Keratinocyte (primary cell): ENCODE results near the gene AQP7.

Source experiments
- EZH2 ChIP-seq: IDR thresholded peaks from one replicate; pipeline ENCODE4 v1.6.1; 2012; ENCODE audit warnings: inconsistent platforms, mild to moderate bottlenecking, low read length, moderate library complexity
- TF ChIP-seq, protein P1 (sequence below), 3 experiments: IDR thresholded peaks in 1 of 3; conservative IDR thresholded peaks in 1 of 3; optimal IDR thresholded peaks in 1 of 3; 2 replicates in 2 of 3; 3 replicates in 1 of 3; pipeline versions ENCODE3 to v1.5.1; 2011; ENCODE audit warnings: low read length in 3 of 3, mild to moderate bottlenecking in 3 of 3, moderate library complexity in 2 of 3, control low read depth in 1 of 3, inconsistent platforms in 1 of 3; ENCODE audit not compliant: insufficient read depth in 2 of 3; ENCODE audit errors: extremely low read depth in 1 of 3

DNA sequence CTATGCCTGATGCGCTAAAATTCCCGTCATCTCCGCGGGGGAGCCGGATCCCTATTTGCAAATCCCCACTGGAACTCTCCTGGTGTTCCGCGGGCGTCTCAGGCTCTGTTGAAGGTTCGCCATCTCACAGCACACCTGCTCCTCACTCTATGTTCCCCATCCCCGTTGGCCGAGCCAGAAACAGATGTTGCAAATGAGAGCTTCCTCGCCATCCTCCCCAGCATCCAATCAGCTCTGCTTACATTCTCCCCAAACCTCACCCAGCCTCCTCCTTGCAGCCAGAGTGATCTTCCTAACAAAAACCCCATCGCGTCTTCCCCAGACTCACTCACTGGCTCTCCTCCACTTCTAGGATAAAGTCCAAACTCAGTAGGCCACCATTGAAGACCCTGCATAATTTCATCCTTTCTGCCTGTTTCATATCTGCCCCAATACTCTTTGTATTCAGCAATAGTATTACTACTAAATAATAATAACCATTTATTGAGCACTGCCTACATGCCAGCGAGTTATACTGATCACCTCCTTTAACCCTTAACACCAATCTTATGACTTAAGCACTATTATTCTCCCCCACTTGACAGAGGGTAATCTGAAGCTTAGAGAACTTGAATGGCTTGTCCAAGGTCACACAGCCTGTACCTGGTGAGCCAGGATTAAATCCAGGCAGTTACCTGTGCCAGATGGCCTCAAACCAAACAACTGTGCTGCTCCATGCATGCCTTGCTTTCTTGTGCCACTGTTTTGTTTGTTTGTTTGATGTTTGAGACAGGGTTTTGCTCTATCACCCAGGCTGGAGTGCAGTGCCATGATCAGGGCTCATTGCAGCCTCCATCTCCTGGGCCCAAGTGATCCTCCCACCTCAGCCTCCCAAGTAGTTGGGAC is 14.0 kb downstream of the AQP7 start:
- TF ChIP-seq EZH2: no peak
- TF ChIP-seq, protein P1, sequence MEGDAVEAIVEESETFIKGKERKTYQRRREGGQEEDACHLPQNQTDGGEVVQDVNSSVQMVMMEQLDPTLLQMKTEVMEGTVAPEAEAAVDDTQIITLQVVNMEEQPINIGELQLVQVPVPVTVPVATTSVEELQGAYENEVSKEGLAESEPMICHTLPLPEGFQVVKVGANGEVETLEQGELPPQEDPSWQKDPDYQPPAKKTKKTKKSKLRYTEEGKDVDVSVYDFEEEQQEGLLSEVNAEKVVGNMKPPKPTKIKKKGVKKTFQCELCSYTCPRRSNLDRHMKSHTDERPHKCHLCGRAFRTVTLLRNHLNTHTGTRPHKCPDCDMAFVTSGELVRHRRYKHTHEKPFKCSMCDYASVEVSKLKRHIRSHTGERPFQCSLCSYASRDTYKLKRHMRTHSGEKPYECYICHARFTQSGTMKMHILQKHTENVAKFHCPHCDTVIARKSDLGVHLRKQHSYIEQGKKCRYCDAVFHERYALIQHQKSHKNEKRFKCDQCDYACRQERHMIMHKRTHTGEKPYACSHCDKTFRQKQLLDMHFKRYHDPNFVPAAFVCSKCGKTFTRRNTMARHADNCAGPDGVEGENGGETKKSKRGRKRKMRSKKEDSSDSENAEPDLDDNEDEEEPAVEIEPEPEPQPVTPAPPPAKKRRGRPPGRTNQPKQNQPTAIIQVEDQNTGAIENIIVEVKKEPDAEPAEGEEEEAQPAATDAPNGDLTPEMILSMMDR (optimal IDR thresholded peaks at IDR 0.05 in 1 of 3, IDR thresholded peaks at IDR 0.05 in 1 of 3, conservative IDR thresholded peaks at IDR 0.05 in 1 of 3; ENCODE audit: extremely low read depth in 1 of 3, insufficient read depth in 2 of 3, low read length in 3 of 3): no peak
